ENCODE measurements around the gene MRPL36.

Gene MRPL36

GRCh38 chr5:1815071-1815786 lies 15.6 kb upstream of the MRPL36 start:
- Histone ChIP-seq H3K4me3 (replicated peaks; ENCODE audit: insufficient read depth, low read length) (no peak overlapping the region), H3K27ac (replicated peaks) (no peak overlapping the region), H3K27me3 (ENCODE audit: insufficient read depth, poor library complexity, severe bottlenecking) (no peaks in the 10 kb centered on the region)
- TF ChIP-seq SPI1 (IDR thresholded peaks at IDR 0.05; ENCODE audit: borderline replicate concordance, low read depth) (no peak), REST (IDR thresholded peaks at IDR 0.05; ENCODE audit: insufficient replicate concordance, low read depth) (no peak), CTCF (IDR thresholded peaks at IDR 0.05; ENCODE audit: insufficient read depth, low read length) (no peak), GABPA (IDR thresholded peaks at IDR 0.05; ENCODE audit: low read depth) (no peak), POLR2AphosphoS5 (IDR thresholded peaks at IDR 0.05; ENCODE audit: low read depth) (no peak)
- DNase-seq (ENCODE audit: low read depth in 1 of 2, low spot score in 1 of 2), result no peak

GRCh38 chr5:1814183-1815020 lies 14.8 kb upstream of the MRPL36 start:
- TF ChIP-seq GABPA (IDR thresholded peaks at IDR 0.05; ENCODE audit: low read depth) (no peak), CTCF (IDR thresholded peaks at IDR 0.05; ENCODE audit: insufficient read depth, low read length) (no peak), SPI1 (IDR thresholded peaks at IDR 0.05; ENCODE audit: borderline replicate concordance, low read depth) (no peak), POLR2AphosphoS5 (IDR thresholded peaks at IDR 0.05; ENCODE audit: low read depth) (no peak)
- Histone ChIP-seq H3K27me3 (ENCODE audit: insufficient read depth, poor library complexity, severe bottlenecking) (no peaks in the 10 kb centered on the region), H3K27ac (replicated peaks) (no peak overlapping the region), H3K4me3 (replicated peaks; ENCODE audit: insufficient read depth, low read length) (no peak overlapping the region)
- no peak for DNase-seq (ENCODE audit: low read depth in 1 of 2, low spot score in 1 of 2)

GRCh38 chr5:1810581-1811101 lies 11.0 kb upstream of the MRPL36 start:
- DNase-seq (ENCODE audit: low read depth in 1 of 2, low spot score in 1 of 2), result no peak
- H3K27ac ChIP-seq (replicated peaks), result no peak overlapping the region
- no peak for TF ChIP-seq SPI1 (IDR thresholded peaks at IDR 0.05; ENCODE audit: borderline replicate concordance, low read depth)
- no peak for TF ChIP-seq GABPA (IDR thresholded peaks at IDR 0.05; ENCODE audit: low read depth)
- no peak for TF ChIP-seq REST (IDR thresholded peaks at IDR 0.05; ENCODE audit: insufficient replicate concordance, low read depth)
- no peak for TF ChIP-seq CTCF (IDR thresholded peaks at IDR 0.05; ENCODE audit: insufficient read depth, low read length)
- no peaks in the 10 kb centered on the region for H3K27me3 ChIP-seq (ENCODE audit: insufficient read depth, poor library complexity, severe bottlenecking)
- H3K4me3 ChIP-seq (replicated peaks; ENCODE audit: insufficient read depth, low read length), result no peak overlapping the region

All from HL-60 (cell line).